CD4-positive, alpha-beta T cell treated with Interleukin-4 for 1 hour (primary cell): ENCODE results near the gene PIGZ.

Experiments
- DNase-seq, 2 donors: peaks; one replicate each; pipeline ENCODE4 v3.0.0-alpha.2; 2020 to 2022

The PIGZ gene

GRCh38 chr3:197001106-197001971 lies 32.7 kb upstream of the PIGZ start:
- DNase-seq, result no peak

GRCh38 chr3:197000211-197000610 lies 31.6 kb upstream of the PIGZ start:
- DNase-seq, result no peak

- no peak for DNase-seq
These were observed 30.5 kb upstream of the PIGZ start for GRCh38 chr3:196998966-196999760.

GRCh38 chr3:196997311-196997710 lies 28.7 kb upstream of the PIGZ start:
- no peak for DNase-seq

- DNase-seq, result no peak
These were observed 28.0 kb upstream of the PIGZ start for GRCh38 chr3:196996454-196997265.

GRCh38 chr3:196995646-196996355 lies 27.2 kb upstream of the PIGZ start:
- DNase-seq, result no peak

- DNase-seq, result no peak
These were observed 26.4 kb upstream of the PIGZ start for GRCh38 chr3:196995027-196995426.

- no peak for DNase-seq
These were observed 25.4 kb upstream of the PIGZ start for GRCh38 chr3:196994056-196994455.

- DNase-seq, result no peak
These were observed 23.9 kb upstream of the PIGZ start for GRCh38 chr3:196992461-196993065.

- DNase-seq, result no peak
These were observed 23.2 kb upstream of the PIGZ start for GRCh38 chr3:196991581-196992460.

GRCh38 chr3:196990601-196991007 lies 22.0 kb upstream of the PIGZ start:
- DNase-seq, result no peak

- DNase-seq, result no peak
These were observed 21.2 kb upstream of the PIGZ start for GRCh38 chr3:196989721-196990262.

- DNase-seq, result no peak
These were observed 19.8 kb upstream of the PIGZ start for GRCh38 chr3:196988241-196989029.

GRCh38 chr3:196987022-196987421 lies 18.4 kb upstream of the PIGZ start:
- DNase-seq, result no peak

- no peak for DNase-seq
These were observed 17.6 kb upstream of the PIGZ start for GRCh38 chr3:196985954-196986885.

- no peak for DNase-seq
These were observed 16.7 kb upstream of the PIGZ start for GRCh38 chr3:196985298-196985697.

GRCh38 chr3:196983186-196983585 lies 14.6 kb upstream of the PIGZ start:
- DNase-seq, result no peak

GRCh38 chr3:196981657-196982056 lies 13.0 kb upstream of the PIGZ start:
- no peak for DNase-seq

GRCh38 chr3:196979545-196979944 lies 10.9 kb upstream of the PIGZ start:
- DNase-seq, result no peak
